Measurements from ENCODE around the gene PCSK6. TPM values are rescaled to one million over a fixed set of nuclear protein-coding genes. Genes with fewer than 3 reads are reported as not detected.

Gene PCSK6
- total RNA-seq, 2 experiments from 2014 or later = 0.28 TPM; not detected in 1

GRCh38 chr15:101326026-101326315 is 163.5 kb downstream of the PCSK6 start:
- DNase-seq (no peak), ATAC-seq (ENCODE audit: poor library complexity) (no peak)
- peaks cover 4% of the 10 kb centered on the region for H3K4me1 Mint-ChIP-seq (ENCODE audit: low read depth)
- no peaks in the 10 kb centered on the region for H3K36me3 Mint-ChIP-seq (ENCODE audit: low read depth)
- peaks cover 43% of the 10 kb centered on the region for H3K27me3 Mint-ChIP-seq
- ChIA-PET POLR2A (no interaction called here), CTCF (no interaction called here)
- Histone ChIP-seq H3K9me3 (ENCODE audit: control insufficient read depth in 1 of 2, insufficient read depth in 1 of 2, low read length in 2 of 2) (peaks cover 0 to 14% of the 10 kb centered on the region in 2 experiments), H3K27ac (ENCODE audit: low read depth in 1 of 2, low read length in 2 of 2) (no peak overlapping the region), H3K27me3 (ENCODE audit: control insufficient read depth in 1 of 2, insufficient read depth in 2 of 2, low read length in 2 of 2) (peaks cover 13 to 16% of the 10 kb centered on the region in 2 experiments), H3K4me3 (ENCODE audit: low read length) (no peak overlapping the region), H3K4me1 (ENCODE audit: insufficient read depth, low read length) (peaks cover 2% of the 10 kb centered on the region), H3K36me3 (ENCODE audit: insufficient read depth, low read length) (no peaks in the 10 kb centered on the region)
- H3K4me3 Mint-ChIP-seq = no peak overlapping the region
- H3K9me3 Mint-ChIP-seq = no peaks in the 10 kb centered on the region
- TF ChIP-seq, protein P1, sequence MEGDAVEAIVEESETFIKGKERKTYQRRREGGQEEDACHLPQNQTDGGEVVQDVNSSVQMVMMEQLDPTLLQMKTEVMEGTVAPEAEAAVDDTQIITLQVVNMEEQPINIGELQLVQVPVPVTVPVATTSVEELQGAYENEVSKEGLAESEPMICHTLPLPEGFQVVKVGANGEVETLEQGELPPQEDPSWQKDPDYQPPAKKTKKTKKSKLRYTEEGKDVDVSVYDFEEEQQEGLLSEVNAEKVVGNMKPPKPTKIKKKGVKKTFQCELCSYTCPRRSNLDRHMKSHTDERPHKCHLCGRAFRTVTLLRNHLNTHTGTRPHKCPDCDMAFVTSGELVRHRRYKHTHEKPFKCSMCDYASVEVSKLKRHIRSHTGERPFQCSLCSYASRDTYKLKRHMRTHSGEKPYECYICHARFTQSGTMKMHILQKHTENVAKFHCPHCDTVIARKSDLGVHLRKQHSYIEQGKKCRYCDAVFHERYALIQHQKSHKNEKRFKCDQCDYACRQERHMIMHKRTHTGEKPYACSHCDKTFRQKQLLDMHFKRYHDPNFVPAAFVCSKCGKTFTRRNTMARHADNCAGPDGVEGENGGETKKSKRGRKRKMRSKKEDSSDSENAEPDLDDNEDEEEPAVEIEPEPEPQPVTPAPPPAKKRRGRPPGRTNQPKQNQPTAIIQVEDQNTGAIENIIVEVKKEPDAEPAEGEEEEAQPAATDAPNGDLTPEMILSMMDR (IDR thresholded peaks at IDR 0.05) = no peak
- intact Hi-C loops (cut with DNase I, micrococcal nuclease) = no loop called here
- no peak overlapping the region for H3K27ac Mint-ChIP-seq

DNA sequence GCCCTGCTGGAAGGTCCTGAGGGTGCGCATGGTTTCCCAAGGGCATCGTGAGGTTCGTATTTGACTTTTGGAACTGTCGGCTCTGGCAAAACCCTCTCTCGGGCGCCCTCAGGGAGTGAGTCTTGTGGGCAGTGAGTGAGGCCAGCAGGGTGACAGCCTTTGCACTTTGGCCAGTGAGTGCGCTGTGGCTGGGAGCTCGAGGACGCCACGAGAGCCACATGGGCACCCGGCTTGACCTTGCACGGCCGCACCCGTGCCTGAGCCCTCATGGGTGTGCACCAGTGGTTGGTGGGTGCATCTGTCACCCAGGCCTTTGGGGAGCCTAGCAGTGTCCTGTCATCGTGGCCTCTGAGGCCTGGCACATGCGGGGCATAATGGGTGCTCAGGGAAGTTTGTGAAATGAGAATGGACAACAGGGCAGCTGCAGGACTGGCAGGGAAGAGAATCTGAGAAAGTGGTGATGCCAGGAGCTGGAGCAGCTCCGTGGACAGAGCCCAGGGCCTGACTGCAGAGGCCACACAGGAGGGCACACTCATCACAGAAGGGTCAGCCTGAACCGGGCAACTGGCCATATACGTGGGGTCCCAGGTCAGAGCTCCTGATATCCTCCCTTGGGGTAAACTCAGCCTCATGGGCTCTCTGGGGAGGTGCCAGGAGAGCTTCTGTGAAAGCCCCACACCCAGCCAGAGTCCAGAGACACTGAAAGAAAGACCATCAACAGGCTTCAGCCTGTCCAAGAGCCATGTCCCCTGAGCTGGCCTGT is 164.1 kb downstream of the PCSK6 start:
- peaks cover 2% of the 10 kb centered on the region for H3K9me3 Mint-ChIP-seq
- H3K27me3 Mint-ChIP-seq = peaks cover 42% of the 10 kb centered on the region
- CTCF ChIA-PET = no interaction called here

GRCh38 chr15:101324524-101325177 is 164.9 kb downstream of the PCSK6 start:
- H3K27ac ChIP-seq (ENCODE audit: low read depth in 1 of 2, low read length in 2 of 2) = no peak overlapping the region
- no peak overlapping the region for H3K4me3 Mint-ChIP-seq
- H3K4me1 ChIP-seq (ENCODE audit: insufficient read depth, low read length) = peaks cover 12% of the 10 kb centered on the region
- no peak overlapping the region for H3K4me3 ChIP-seq (ENCODE audit: low read length)
- H3K27ac Mint-ChIP-seq = no peak overlapping the region
- DNase-seq (no peak), ATAC-seq (ENCODE audit: poor library complexity) (no peak)
- ChIA-PET POLR2A (no interaction called here), CTCF (no interaction called here)
- H3K27me3 ChIP-seq (ENCODE audit: control insufficient read depth in 1 of 2, insufficient read depth in 2 of 2, low read length in 2 of 2) = peaks cover 13 to 16% of the 10 kb centered on the region in 2 experiments
- no peaks in the 10 kb centered on the region for H3K36me3 ChIP-seq (ENCODE audit: insufficient read depth, low read length)
- TF ChIP-seq, protein P1 (IDR thresholded peaks at IDR 0.05) = no peak
- peaks cover 13% of the 10 kb centered on the region for H3K4me1 Mint-ChIP-seq (ENCODE audit: low read depth)
- H3K27me3 Mint-ChIP-seq = peaks cover 36% of the 10 kb centered on the region
- H3K36me3 Mint-ChIP-seq (ENCODE audit: low read depth) = no peaks in the 10 kb centered on the region
- peaks cover 0 to 11% of the 10 kb centered on the region in 2 experiments for H3K9me3 ChIP-seq (ENCODE audit: control insufficient read depth in 1 of 2, insufficient read depth in 1 of 2, low read length in 2 of 2)
- intact Hi-C loops (cut with DNase I, micrococcal nuclease) = no loop called here
- H3K9me3 Mint-ChIP-seq = peaks cover 4% of the 10 kb centered on the region

More for the DNA sequence above, 164.1 kb downstream of the PCSK6 start:
- H3K36me3 ChIP-seq (ENCODE audit: insufficient read depth, low read length) = no peaks in the 10 kb centered on the region
- H3K36me3 Mint-ChIP-seq (ENCODE audit: low read depth) = no peaks in the 10 kb centered on the region
- POLR2A ChIA-PET = no interaction called here
- no peak overlapping the region for H3K27ac Mint-ChIP-seq
- DNase-seq (no peak), ATAC-seq (ENCODE audit: poor library complexity) (no peak)
- H3K4me1 ChIP-seq (ENCODE audit: insufficient read depth, low read length) = peaks cover 8% of the 10 kb centered on the region
- intact Hi-C loops (cut with DNase I, micrococcal nuclease) = no loop called here
- peaks cover 13 to 16% of the 10 kb centered on the region in 2 experiments for H3K27me3 ChIP-seq (ENCODE audit: control insufficient read depth in 1 of 2, insufficient read depth in 2 of 2, low read length in 2 of 2)
- H3K4me1 Mint-ChIP-seq (ENCODE audit: low read depth) = peaks cover 9% of the 10 kb centered on the region
- no peak overlapping the region for H3K27ac ChIP-seq (ENCODE audit: low read depth in 1 of 2, low read length in 2 of 2)
- H3K4me3 ChIP-seq (ENCODE audit: low read length) = no peak overlapping the region
- no peak overlapping the region for H3K4me3 Mint-ChIP-seq
- TF ChIP-seq, protein P1 (IDR thresholded peaks at IDR 0.05) = no peak
- H3K9me3 ChIP-seq (ENCODE audit: control insufficient read depth in 1 of 2, insufficient read depth in 1 of 2, low read length in 2 of 2) = peaks cover 0 to 14% of the 10 kb centered on the region in 2 experiments

Data from CD4-positive, alpha-beta T cell (primary cell).